H1 (cell line): ENCODE results near the gene KRT8. TPM values are rescaled to one million over a fixed set of nuclear protein-coding genes. Genes with fewer than 3 reads are reported as not detected.

ENCODE experiments used
- polyA plus RNA-seq, 7 experiments: library from polyadenylated mRNA; depleted of rRNA in 3 of 7; stranded (reverse) in 5 of 7; unstranded in 2 of 7; fragments of >200 nt in 5 of 7; fragments of 200-250 nt in 2 of 7; gene quantifications; 1 replicate in 5 of 7; 2 replicates in 1 of 7; 4 replicates in 1 of 7; pipeline versions ENCODE4 v1.2.1 to v1.2.3, GENCODE V29; 2011 to 2013; ENCODE audit warnings: missing spikeins in 2 of 7, mixed read lengths in 2 of 7
- total RNA-seq: library from RNA; stranded (reverse); fragmentation: NEBNext Ultra II Directional; extraction: Animal tissue kit (Norgen Biotek cat#: 25700); gene quantifications from 2 replicates; pipeline ENCODE4 v1.2.1, GENCODE V29; 2021
- TF ChIP-seq, protein P1 (sequence below), 3 experiments: IDR thresholded peaks; 1 replicate in 2 of 3; 2 replicates in 1 of 3; pipeline versions ENCODE4 v1.5.1 to v1.6.1; 2011; ENCODE audit warnings: low read length in 3 of 3, mild to moderate bottlenecking in 3 of 3, inconsistent platforms in 2 of 3, low read depth in 1 of 3, moderate library complexity in 1 of 3; ENCODE audit not compliant: insufficient read depth in 1 of 3; ENCODE audit errors: control extremely low read depth in 1 of 3

The KRT8 gene
- total and polyA plus RNA-seq, 2 of the 8 experiments (the other 6 are each of a cell fraction or from before 2014, with no cell fraction given) = 280 to 290 TPM

DNA sequence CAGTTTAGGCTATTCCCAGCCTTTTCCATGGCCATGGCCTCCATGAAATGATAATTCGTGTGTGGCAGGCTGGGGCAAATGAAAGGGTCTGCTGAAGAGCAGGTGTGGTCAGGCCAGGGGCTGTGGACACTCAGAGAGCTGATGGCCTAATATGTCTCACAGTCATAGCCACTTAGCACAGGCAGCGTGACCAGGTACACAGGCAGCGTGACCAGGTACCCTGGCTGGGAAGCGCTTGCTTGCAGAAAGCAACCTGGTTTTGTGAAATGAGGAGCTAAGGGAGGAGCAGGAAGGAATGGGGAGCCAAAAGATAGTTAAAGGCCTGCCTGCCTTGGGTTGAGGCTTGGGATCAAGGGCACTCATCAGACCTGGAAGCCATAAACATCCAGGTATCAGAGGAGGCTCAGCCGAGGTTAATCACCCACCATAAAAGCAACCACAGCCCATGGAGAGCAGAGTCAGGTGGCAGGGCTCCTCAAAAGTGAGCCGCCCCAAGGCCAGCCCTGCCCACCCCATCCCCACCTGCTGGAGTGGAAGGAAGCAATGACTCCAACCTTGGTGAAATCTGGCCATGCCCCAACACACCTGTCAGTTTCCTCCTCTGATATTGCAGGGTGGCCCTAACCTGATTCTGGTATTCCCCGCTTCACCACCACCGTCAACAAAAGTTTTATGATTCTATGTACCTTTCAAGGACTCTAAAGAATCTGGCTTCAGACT, 8.0 kb upstream of the KRT8 start (continued):
- TF ChIP-seq, protein P1, sequence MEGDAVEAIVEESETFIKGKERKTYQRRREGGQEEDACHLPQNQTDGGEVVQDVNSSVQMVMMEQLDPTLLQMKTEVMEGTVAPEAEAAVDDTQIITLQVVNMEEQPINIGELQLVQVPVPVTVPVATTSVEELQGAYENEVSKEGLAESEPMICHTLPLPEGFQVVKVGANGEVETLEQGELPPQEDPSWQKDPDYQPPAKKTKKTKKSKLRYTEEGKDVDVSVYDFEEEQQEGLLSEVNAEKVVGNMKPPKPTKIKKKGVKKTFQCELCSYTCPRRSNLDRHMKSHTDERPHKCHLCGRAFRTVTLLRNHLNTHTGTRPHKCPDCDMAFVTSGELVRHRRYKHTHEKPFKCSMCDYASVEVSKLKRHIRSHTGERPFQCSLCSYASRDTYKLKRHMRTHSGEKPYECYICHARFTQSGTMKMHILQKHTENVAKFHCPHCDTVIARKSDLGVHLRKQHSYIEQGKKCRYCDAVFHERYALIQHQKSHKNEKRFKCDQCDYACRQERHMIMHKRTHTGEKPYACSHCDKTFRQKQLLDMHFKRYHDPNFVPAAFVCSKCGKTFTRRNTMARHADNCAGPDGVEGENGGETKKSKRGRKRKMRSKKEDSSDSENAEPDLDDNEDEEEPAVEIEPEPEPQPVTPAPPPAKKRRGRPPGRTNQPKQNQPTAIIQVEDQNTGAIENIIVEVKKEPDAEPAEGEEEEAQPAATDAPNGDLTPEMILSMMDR (IDR thresholded peaks at IDR 0.05; ENCODE audit: control extremely low read depth in 1 of 3, insufficient read depth in 1 of 3, low read depth in 1 of 3, low read length in 3 of 3) = no peak
